Medulla oblongata (tissue), 1 donor: ENCODE results near the gene SIK2.
A peak's percentile ranks its signal among the peaks of the same experiment; 100 is the strongest.

Experiments
- DNase-seq: peaks from one replicate; pipeline ENCODE4 v3.0.0-alpha.2; 2015; ENCODE audit errors: extremely low spot score

SIK2 gene

GRCh38 chr11:111582163-111582562 lies 20.1 kb upstream of the SIK2 start:
- DNase-seq, result no peak

- no peak for DNase-seq
Measured at GRCh38 chr11:111582881-111583280, 19.4 kb upstream of the SIK2 start.

GRCh38 chr11:111585371-111585770 lies 16.9 kb upstream of the SIK2 start:
- no peak for DNase-seq

- peak; percentile 70 for DNase-seq
Measured at GRCh38 chr11:111586388-111586831, 15.8 kb upstream of the SIK2 start.

- DNase-seq, result no peak
Measured at GRCh38 chr11:111589114-111589513, 13.1 kb upstream of the SIK2 start.

- DNase-seq, result no peak
Measured at GRCh38 chr11:111589886-111590499, 12.3 kb upstream of the SIK2 start.

- DNase-seq, result no peak
Measured at GRCh38 chr11:111591187-111591960, 10.9 kb upstream of the SIK2 start.

- no peak for DNase-seq
Measured at GRCh38 chr11:111592491-111592890, 9.8 kb upstream of the SIK2 start.

- no peak for DNase-seq
Measured at GRCh38 chr11:111596319-111596718, 5.9 kb upstream of the SIK2 start.

- DNase-seq, result no peak
Measured at GRCh38 chr11:111598148-111598547, 4.1 kb upstream of the SIK2 start.

GRCh38 chr11:111598559-111598958 lies 3.7 kb upstream of the SIK2 start:
- no peak for DNase-seq

- DNase-seq, result peak; percentile 49
Measured at GRCh38 chr11:111601636-111601978, 642 bp upstream of the SIK2 start.

- DNase-seq, result peak; percentile 29
Measured at GRCh38 chr11:111602865-111603610, 789 bp downstream of the SIK2 start.

- DNase-seq, result peak; percentile 66
Measured at GRCh38 chr11:111603611-111604130, 1.4 kb downstream of the SIK2 start.

- DNase-seq, result peak; percentile 81
Measured at GRCh38 chr11:111604392-111605009, 2.3 kb downstream of the SIK2 start.

GRCh38 chr11:111605681-111606080 lies 3.4 kb downstream of the SIK2 start:
- DNase-seq, result peak; percentile 39

GRCh38 chr11:111606986-111607385 lies 4.7 kb downstream of the SIK2 start:
- DNase-seq, result no peak

- DNase-seq, result no peak
Measured at GRCh38 chr11:111607751-111608150, 5.5 kb downstream of the SIK2 start.

GRCh38 chr11:111612224-111612623 lies 10.0 kb downstream of the SIK2 start:
- DNase-seq, result no peak

GRCh38 chr11:111617286-111617685 lies 15.0 kb downstream of the SIK2 start:
- DNase-seq, result no peak

- no peak for DNase-seq
Measured at GRCh38 chr11:111620518-111620917, 18.3 kb downstream of the SIK2 start.

GRCh38 chr11:111623527-111624030 lies 21.3 kb downstream of the SIK2 start:
- no peak for DNase-seq
